ENCODE results near the gene RPUSD1.

Gene RPUSD1

GRCh38 chr16:830871-831570 is 42.8 kb upstream of the RPUSD1 start:
- no peak for DNase-seq (ENCODE audit: low read depth)
- no peak overlapping the region for H3K4me3 ChIP-seq (ENCODE audit: low read depth, low read length)
- no peak for TF ChIP-seq CTCF (IDR thresholded peaks at IDR 0.05; ENCODE audit: control insufficient read depth, extremely low read depth, insufficient read depth)

- H3K4me3 ChIP-seq (ENCODE audit: low read depth, low read length): no peak overlapping the region
These were observed 42.1 kb upstream of the RPUSD1 start for GRCh38 chr16:830107-830870.

GRCh38 chr16:828891-829290 is 40.7 kb upstream of the RPUSD1 start:
- DNase-seq (ENCODE audit: low read depth): no peak
- no peak overlapping the region for H3K4me3 ChIP-seq (ENCODE audit: low read depth, low read length)
- no peak for TF ChIP-seq CTCF (IDR thresholded peaks at IDR 0.05; ENCODE audit: control insufficient read depth, extremely low read depth, insufficient read depth)

More at GRCh38 chr16:830107-830870, 42.1 kb upstream of the RPUSD1 start:
- DNase-seq (ENCODE audit: low read depth): no peak
- no peak for TF ChIP-seq CTCF (IDR thresholded peaks at IDR 0.05; ENCODE audit: control insufficient read depth, extremely low read depth, insufficient read depth)

- TF ChIP-seq CTCF (IDR thresholded peaks at IDR 0.05; ENCODE audit: control insufficient read depth, extremely low read depth, insufficient read depth): no peak
- H3K4me3 ChIP-seq (ENCODE audit: low read depth, low read length): no peak overlapping the region
- no peak for DNase-seq (ENCODE audit: low read depth)
These were observed 39.3 kb upstream of the RPUSD1 start for GRCh38 chr16:827513-827912.

GRCh38 chr16:825341-826061 is 37.3 kb upstream of the RPUSD1 start:
- no peak for TF ChIP-seq CTCF (IDR thresholded peaks at IDR 0.05; ENCODE audit: control insufficient read depth, extremely low read depth, insufficient read depth)
- H3K4me3 ChIP-seq (ENCODE audit: low read depth, low read length): no peak overlapping the region
- DNase-seq (ENCODE audit: low read depth): no peak

- no peak overlapping the region for H3K4me3 ChIP-seq (ENCODE audit: low read depth, low read length)
- TF ChIP-seq CTCF (IDR thresholded peaks at IDR 0.05; ENCODE audit: control insufficient read depth, extremely low read depth, insufficient read depth): no peak
- DNase-seq (ENCODE audit: low read depth): no peak
These were observed 36.4 kb upstream of the RPUSD1 start for GRCh38 chr16:824601-825000.
